ENCODE results near the gene EFNB2. TPM values are rescaled to one million over a fixed set of nuclear protein-coding genes. Genes with fewer than 3 reads are reported as not detected.

EFNB2 gene
- total RNA-seq, 1 donor from 2014 or later: 197 TPM

GRCh38 chr13:106527445-106527801, 8.0 kb downstream of the EFNB2 start:
- Mint-ChIP-seq H3K27me3 (ENCODE audit: low read depth) (no peaks in the 10 kb centered on the region), H3K4me1 (peaks cover 88% of the 10 kb centered on the region), H3K4me3 (peak overlapping the region; percentile 33), H3K36me3 (peaks cover 2% of the 10 kb centered on the region), H3K9me3 (no peaks in the 10 kb centered on the region), H3K27ac (peak overlapping the region; percentile 95)
- TF ChIP-seq CTCF (IDR thresholded peaks at IDR 0.05; ENCODE audit: unreplicated experiment): no peak
- no peak for DNase-seq (ENCODE audit: low spot score in 2 of 2, unreplicated experiment in 2 of 2)

DNA sequence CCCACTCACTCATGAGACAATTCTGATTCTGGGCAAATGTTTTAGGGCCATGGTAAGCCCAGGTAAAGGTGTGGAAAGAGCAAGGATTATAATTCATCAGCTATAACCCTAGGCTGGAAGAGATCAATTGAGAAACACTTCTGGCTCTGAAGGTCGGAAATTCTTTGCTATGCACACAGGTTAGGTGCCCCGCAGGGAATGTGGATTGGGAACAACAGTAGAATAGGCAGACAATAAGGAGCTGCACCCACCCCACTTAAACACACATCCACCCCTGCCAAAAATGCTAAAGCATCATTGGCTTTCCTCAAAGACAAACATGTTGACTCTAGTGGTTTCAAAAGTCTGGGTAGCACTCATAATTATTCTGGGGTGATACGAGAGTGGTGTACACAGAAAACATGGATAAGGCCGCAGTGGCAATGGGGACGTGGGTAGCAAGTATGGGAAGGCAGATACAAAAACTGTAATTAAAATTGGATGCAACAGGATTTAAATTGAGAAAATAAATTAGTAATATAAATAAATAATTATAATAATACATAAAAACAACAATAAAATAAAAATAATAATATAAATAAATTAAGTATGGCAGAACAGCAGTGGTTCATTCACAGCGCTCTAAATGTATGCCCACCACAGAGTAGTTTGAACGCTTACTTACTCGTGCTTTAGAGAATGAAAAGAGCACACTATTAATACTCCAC, 8.6 kb downstream of the EFNB2 start:
- no peaks in the 10 kb centered on the region for H3K9me3 Mint-ChIP-seq
- H3K4me1 Mint-ChIP-seq: peaks cover 92% of the 10 kb centered on the region
- TF ChIP-seq CTCF (IDR thresholded peaks at IDR 0.05; ENCODE audit: unreplicated experiment): no peak
- no peak for DNase-seq (ENCODE audit: low spot score in 2 of 2, unreplicated experiment in 2 of 2)
- no peaks in the 10 kb centered on the region for H3K27me3 Mint-ChIP-seq (ENCODE audit: low read depth)
- no peak overlapping the region for H3K4me3 Mint-ChIP-seq
- H3K27ac Mint-ChIP-seq: peak overlapping the region; percentile 23
- H3K36me3 Mint-ChIP-seq: peaks cover under 1% of the 10 kb centered on the region

- Mint-ChIP-seq H3K27me3 (ENCODE audit: low read depth) (no peaks in the 10 kb centered on the region), H3K27ac (peak overlapping the region; percentile 30), H3K4me1 (peaks cover 93% of the 10 kb centered on the region), H3K9me3 (no peaks in the 10 kb centered on the region), H3K4me3 (no peak overlapping the region), H3K36me3 (no peaks in the 10 kb centered on the region)
- DNase-seq (ENCODE audit: low spot score in 2 of 2, unreplicated experiment in 2 of 2): no peak
- TF ChIP-seq CTCF (IDR thresholded peaks at IDR 0.05; ENCODE audit: unreplicated experiment): no peak
Measured at GRCh38 chr13:106525865-106526264, 9.6 kb downstream of the EFNB2 start.

DNA sequence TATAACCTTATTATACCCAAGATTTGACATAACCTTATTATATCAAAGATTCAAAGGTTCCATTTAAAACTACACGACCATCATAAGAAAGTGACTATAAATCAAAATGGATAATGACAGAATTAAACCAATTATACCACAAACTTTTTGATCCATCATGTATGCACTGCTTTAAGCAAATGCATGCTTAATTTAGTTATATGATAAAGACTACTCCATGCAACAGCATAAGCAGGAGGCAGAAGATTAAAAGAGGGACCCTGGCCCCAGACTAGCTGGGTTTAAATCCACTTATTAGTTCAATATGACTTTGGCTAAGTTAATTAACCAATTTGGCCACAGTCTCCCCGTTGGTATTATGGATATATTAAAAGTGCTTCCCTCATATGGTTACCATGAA, 11.4 kb downstream of the EFNB2 start:
- Mint-ChIP-seq H3K27me3 (ENCODE audit: low read depth) (no peaks in the 10 kb centered on the region), H3K36me3 (peaks cover 2% of the 10 kb centered on the region), H3K27ac (no peak overlapping the region), H3K4me1 (peaks cover 93% of the 10 kb centered on the region), H3K9me3 (no peaks in the 10 kb centered on the region), H3K4me3 (no peak overlapping the region)
- TF ChIP-seq CTCF (IDR thresholded peaks at IDR 0.05; ENCODE audit: unreplicated experiment): no peak
- DNase-seq (ENCODE audit: low spot score in 2 of 2, unreplicated experiment in 2 of 2): no peak

DNA sequence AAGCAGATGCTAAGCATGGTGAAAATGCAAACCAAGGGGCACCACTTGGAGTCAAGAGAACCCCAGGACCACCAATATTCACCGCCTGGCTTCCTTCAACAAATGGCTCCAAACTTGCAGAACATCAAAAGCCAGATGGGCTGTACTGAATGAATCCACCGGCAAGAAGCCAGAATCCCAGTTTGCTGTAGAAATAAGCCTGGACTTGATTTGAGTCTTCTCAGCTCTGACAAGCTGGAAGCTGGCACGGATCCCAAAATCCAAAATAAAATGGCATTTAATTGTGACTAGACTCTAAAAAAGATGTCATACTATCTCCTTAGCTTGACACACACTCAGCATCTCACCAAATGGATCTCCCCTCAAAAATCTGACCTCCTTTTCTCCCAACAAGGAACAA, 11.9 kb downstream of the EFNB2 start:
- H3K4me3 Mint-ChIP-seq: no peak overlapping the region

More for the DNA sequence above, 11.9 kb downstream of the EFNB2 start:
- H3K4me1 Mint-ChIP-seq: peaks cover 93% of the 10 kb centered on the region
- peak overlapping the region; percentile 78 for H3K27ac Mint-ChIP-seq
- no peak for DNase-seq (ENCODE audit: low spot score in 2 of 2, unreplicated experiment in 2 of 2)
- no peaks in the 10 kb centered on the region for H3K9me3 Mint-ChIP-seq
- no peaks in the 10 kb centered on the region for H3K27me3 Mint-ChIP-seq (ENCODE audit: low read depth)
- no peak for TF ChIP-seq CTCF (IDR thresholded peaks at IDR 0.05; ENCODE audit: unreplicated experiment)
- peaks cover 2% of the 10 kb centered on the region for H3K36me3 Mint-ChIP-seq

Measured in mesothelial cell of epicardium (in vitro differentiated cells).